Esophagus squamous epithelium (tissue), 4 donors: ENCODE data around the gene KCNMA1.

Source experiments
- CTCF ChIP-seq, 6 experiments: fragments of 450-650 bp in 4 of 6; fragments of 200-600 bp in 2 of 6; sonication (generic) in 2 of 6; IDR thresholded peaks; one replicate each; pipeline ENCODE4 v1.5.1; 2016 to 2019; ENCODE audit warnings: antibody characterized with exemption in 6 of 6, mild to moderate bottlenecking in 4 of 6, moderate library complexity in 4 of 6
- POLR2A ChIP-seq, 4 donors: fragments of 450-650 bp; IDR thresholded peaks; one replicate each; pipeline ENCODE4 v1.6.1; 2017; ENCODE audit warnings: antibody characterized with exemption in 4 of 4, mild to moderate bottlenecking in 4 of 4, moderate library complexity in 3 of 4

- no peak for TF ChIP-seq POLR2A (IDR thresholded peaks at IDR 0.05)
- no peak for TF ChIP-seq CTCF (IDR thresholded peaks at IDR 0.05)
Observed at GRCh38 chr10:77417359-77417758, 220.2 kb downstream of the KCNMA1 start.
